SK-N-MC (cell line): ENCODE results near the gene PROX1.

Experiments used
- DNase-seq: peaks from one replicate; pipeline ENCODE4 v3.0.0-alpha.2; 2011; ENCODE audit warnings: low read depth, low spot score
- H3K27ac ChIP-seq: fragments of 200-600 bp; sonication (generic); 2 replicates; pipeline ENCODE4 v1.5.1; 2016; ENCODE audit warnings: mixed run types
- H3K36me3 ChIP-seq: fragments of 200-600 bp; sonication (generic); 2 replicates; pipeline ENCODE4 v1.6.1; 2017; ENCODE audit warnings: antibody characterized with exemption, low read length, mixed read lengths; ENCODE audit not compliant: insufficient read depth
- H3K4me3 ChIP-seq: fragments of 200-600 bp; sonication (generic); 2 replicates; pipeline ENCODE4 v1.5.1; 2016
- H3K9ac ChIP-seq: fragments of 200-600 bp; sonication (generic); 2 replicates; pipeline ENCODE4 v1.8.0; 2017; ENCODE audit warnings: mixed run types, mixed read lengths; ENCODE audit not compliant: insufficient read length
- H3K9me3 ChIP-seq: fragments of 200-600 bp; sonication (generic); 2 replicates; pipeline ENCODE4 v1.6.1; 2017; ENCODE audit warnings: low read depth, mild to moderate bottlenecking, antibody characterized with exemption, low read length, moderate library complexity, mixed read lengths
- EZH2 ChIP-seq: fragments of 200-600 bp; sonication (generic); IDR thresholded peaks from one replicate; pipeline ENCODE4 v1.6.1; 2017; ENCODE audit warnings: antibody characterized with exemption
- FOXP2 ChIP-seq: optimal IDR thresholded peaks from 2 replicates; pipeline ENCODE3; 2011; ENCODE audit warnings: mild to moderate bottlenecking, moderate library complexity; ENCODE audit not compliant: insufficient read depth; ENCODE audit errors: extremely low read length, control extremely low read depth
- POLR2AphosphoS5 ChIP-seq: IDR thresholded peaks from 2 replicates; pipeline ENCODE4 v1.6.1; 2012; ENCODE audit warnings: mild to moderate bottlenecking, low read depth, low read length, borderline replicate concordance

The PROX1 gene

GRCh38 chr1:213993929-213994328 is 6.2 kb downstream of the PROX1 start:
- H3K36me3 ChIP-seq: no peaks in the 10 kb centered on the region
- no peak overlapping the region for H3K4me3 ChIP-seq
- no peak for DNase-seq
- no peak overlapping the region for H3K9ac ChIP-seq
- no peak overlapping the region for H3K27ac ChIP-seq
- TF ChIP-seq POLR2AphosphoS5 (no peak), FOXP2 (no peak), EZH2 (no peak)
- no peaks in the 10 kb centered on the region for H3K9me3 ChIP-seq

DNA sequence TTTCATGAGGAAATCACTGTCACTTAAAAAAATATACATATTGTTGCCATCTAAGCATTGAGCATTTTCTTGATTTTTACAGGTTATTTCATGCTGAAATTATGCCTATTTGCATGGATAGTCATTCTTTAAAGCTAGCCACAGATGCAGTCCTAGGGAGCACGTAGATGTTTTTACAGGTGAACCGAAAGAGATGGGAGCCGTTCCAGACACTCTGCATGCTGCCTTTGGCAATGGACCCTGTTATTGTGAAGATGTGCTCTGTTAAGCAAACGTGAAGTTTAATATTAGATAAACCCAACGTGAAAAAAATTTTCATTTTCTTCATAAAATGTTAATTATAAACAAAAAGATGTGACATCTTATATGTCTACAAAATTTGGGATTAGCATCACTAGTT is 7.1 kb downstream of the PROX1 start:
- no peak overlapping the region for H3K27ac ChIP-seq
- no peaks in the 10 kb centered on the region for H3K36me3 ChIP-seq
- no peak overlapping the region for H3K9ac ChIP-seq
- no peak for DNase-seq
- no peaks in the 10 kb centered on the region for H3K9me3 ChIP-seq
- H3K4me3 ChIP-seq: no peak overlapping the region
- TF ChIP-seq POLR2AphosphoS5 (no peak), EZH2 (no peak), FOXP2 (no peak)

DNA sequence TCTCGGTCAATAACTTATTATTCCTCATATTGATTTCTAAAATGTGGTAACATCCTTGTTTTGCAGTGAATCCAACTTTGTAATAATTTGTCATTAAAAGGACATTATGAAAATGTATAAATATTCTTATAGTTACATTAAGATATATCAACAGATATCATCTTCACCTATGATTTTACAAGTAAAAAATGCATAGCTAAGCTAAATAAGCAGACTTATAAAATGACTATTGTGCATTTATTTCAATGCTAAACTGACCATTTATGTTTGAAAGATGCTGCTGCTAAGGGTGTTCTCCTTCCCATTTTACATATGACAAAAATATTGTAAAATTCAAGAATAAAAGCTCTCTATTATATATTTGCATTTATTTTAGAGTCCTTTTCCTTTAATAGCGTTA is 7.8 kb downstream of the PROX1 start:
- no peaks in the 10 kb centered on the region for H3K36me3 ChIP-seq
- H3K27ac ChIP-seq: no peak overlapping the region
- DNase-seq: no peak
- TF ChIP-seq POLR2AphosphoS5: no peak
- no peak for TF ChIP-seq FOXP2
- TF ChIP-seq EZH2: no peak
- no peak overlapping the region for H3K9ac ChIP-seq
- H3K9me3 ChIP-seq: no peaks in the 10 kb centered on the region
- no peak overlapping the region for H3K4me3 ChIP-seq

DNA sequence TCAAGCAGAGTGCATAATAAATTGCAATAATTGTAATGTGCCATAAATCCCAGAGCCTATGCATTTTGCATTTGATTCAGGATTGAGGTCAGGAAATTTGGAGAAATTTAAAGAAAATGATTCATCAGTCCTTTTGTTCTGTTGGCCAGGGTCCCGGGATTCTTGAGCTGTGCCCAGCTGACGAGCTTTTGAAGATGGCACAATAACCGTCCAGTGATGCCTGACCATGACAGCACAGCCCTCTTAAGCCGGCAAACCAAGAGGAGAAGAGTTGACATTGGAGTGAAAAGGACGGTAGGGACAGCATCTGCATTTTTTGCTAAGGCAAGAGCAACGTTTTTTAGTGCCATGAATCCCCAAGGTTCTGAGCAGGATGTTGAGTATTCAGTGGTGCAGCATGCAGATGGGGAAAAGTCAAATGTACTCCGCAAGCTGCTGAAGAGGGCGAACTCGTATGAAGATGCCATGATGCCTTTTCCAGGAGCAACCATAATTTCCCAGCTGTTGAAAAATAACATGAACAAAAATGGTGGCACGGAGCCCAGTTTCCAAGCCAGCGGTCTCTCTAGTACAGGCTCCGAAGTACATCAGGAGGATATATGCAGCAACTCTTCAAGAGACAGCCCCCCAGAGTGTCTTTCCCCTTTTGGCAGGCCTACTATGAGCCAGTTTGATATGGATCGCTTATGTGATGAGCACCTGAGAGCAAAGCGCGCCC is 8.7 kb downstream of the PROX1 start:
- no peak for DNase-seq
- Histone ChIP-seq H3K36me3 (no peaks in the 10 kb centered on the region), H3K27ac (no peak overlapping the region), H3K9me3 (no peaks in the 10 kb centered on the region), H3K4me3 (no peak overlapping the region), H3K9ac (no peak overlapping the region)
- no peak for TF ChIP-seq FOXP2
- no peak for TF ChIP-seq POLR2AphosphoS5

- no peak overlapping the region for H3K27ac ChIP-seq
- TF ChIP-seq POLR2AphosphoS5: no peak
- H3K9ac ChIP-seq: no peak overlapping the region
- H3K9me3 ChIP-seq: no peaks in the 10 kb centered on the region
- no peaks in the 10 kb centered on the region for H3K36me3 ChIP-seq
- H3K4me3 ChIP-seq: no peak overlapping the region
- DNase-seq: no peak
These were observed 9.4 kb downstream of the PROX1 start for GRCh38 chr1:213997038-213997771.

- Histone ChIP-seq H3K9me3 (no peaks in the 10 kb centered on the region), H3K27ac (no peak overlapping the region), H3K36me3 (no peaks in the 10 kb centered on the region), H3K9ac (no peak overlapping the region), H3K4me3 (no peak overlapping the region)
- no peak for DNase-seq
- TF ChIP-seq EZH2: no peak
- no peak for TF ChIP-seq POLR2AphosphoS5
- no peak for TF ChIP-seq FOXP2
These were observed 10.0 kb downstream of the PROX1 start for GRCh38 chr1:213997772-213998107.

- Histone ChIP-seq H3K27ac (no peak overlapping the region), H3K36me3 (no peaks in the 10 kb centered on the region), H3K9ac (no peak overlapping the region), H3K9me3 (no peaks in the 10 kb centered on the region), H3K4me3 (no peak overlapping the region)
- DNase-seq: no peak
- TF ChIP-seq EZH2: no peak
- TF ChIP-seq FOXP2: no peak
- TF ChIP-seq POLR2AphosphoS5: no peak
These were observed 11.0 kb downstream of the PROX1 start for GRCh38 chr1:213998785-213999184.

DNA sequence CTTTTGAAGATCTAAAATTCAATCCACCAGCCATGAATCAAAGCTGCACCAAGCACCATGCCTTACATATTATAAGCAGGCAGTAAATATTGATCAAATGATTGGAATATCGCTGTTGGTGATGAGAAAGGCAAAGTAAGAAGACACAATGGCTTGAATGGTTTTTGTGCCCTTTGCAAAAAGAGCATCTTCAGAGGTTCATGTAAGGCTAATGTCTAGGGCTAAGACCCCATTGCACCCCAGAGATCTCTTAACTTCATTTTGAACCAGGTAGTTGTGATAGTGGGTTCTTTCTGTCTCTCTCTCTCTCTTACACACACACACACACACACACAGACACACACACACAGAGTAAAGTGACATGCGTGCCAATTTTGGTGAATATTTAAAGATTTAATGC is 12.0 kb downstream of the PROX1 start:
- TF ChIP-seq EZH2: no peak
- TF ChIP-seq FOXP2: no peak
- no peak for TF ChIP-seq POLR2AphosphoS5
- Histone ChIP-seq H3K27ac (no peak overlapping the region), H3K4me3 (no peak overlapping the region), H3K36me3 (no peaks in the 10 kb centered on the region), H3K9ac (no peak overlapping the region), H3K9me3 (no peaks in the 10 kb centered on the region)
- no peak for DNase-seq

DNA sequence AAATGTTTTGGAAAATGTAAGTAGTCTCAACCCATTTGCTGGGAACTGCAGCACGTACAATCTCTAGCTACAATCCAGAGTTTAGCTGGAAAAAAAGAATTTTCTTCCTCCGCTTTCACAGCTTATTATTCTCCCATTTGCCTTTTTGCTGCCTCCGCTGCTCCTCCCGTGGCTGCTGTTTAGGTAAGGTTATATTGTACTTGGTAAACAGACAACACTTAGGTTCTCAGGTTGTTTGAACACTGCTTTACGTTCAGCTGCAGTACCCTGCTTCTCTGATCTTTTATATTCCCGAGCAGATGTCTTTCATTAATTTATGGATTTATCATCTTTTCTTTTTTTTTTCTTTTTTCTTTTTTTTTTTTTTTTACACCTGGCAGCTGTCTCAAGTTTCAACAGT is 14.3 kb downstream of the PROX1 start:
- Histone ChIP-seq H3K27ac (no peak overlapping the region), H3K9ac (no peak overlapping the region), H3K36me3 (no peaks in the 10 kb centered on the region), H3K4me3 (no peak overlapping the region), H3K9me3 (no peaks in the 10 kb centered on the region)
- DNase-seq: no peak
- TF ChIP-seq FOXP2: no peak
- TF ChIP-seq EZH2: no peak
- no peak for TF ChIP-seq POLR2AphosphoS5
